Stimulated activated CD4-positive, alpha-beta T cell treated with anti-CD3 and anti-CD28 coated beads, TNF-alpha, amount 100 ng/mL, for 24 hours (primary cell): ENCODE measurements around the gene PGRMC2.

Experiments used
- DNase-seq, 3 experiments: peaks; one replicate each; pipeline ENCODE4 v3.0.0-alpha.2; 2020; ENCODE audit warnings: low read depth in 3 of 3

PGRMC2 gene

GRCh38 chr4:128287141-128287870 lies at the start of gene PGRMC2:
TSS of gene PGRMC2 (minus strand) at chr4:128287813. CDS start at chr4:128287790, 23 bp downstream.
- peak in 2 of 3 experiments; percentile 3 to 12 for DNase-seq

GRCh38 chr4:128335541-128335940 lies 47.9 kb upstream of the PGRMC2 start:
- DNase-seq = no peak

- no peak for DNase-seq
Observed at GRCh38 chr4:128334256-128334655, 46.6 kb upstream of the PGRMC2 start.

GRCh38 chr4:128333309-128334018 lies 45.9 kb upstream of the PGRMC2 start:
- DNase-seq = no peak

GRCh38 chr4:128332081-128332480 lies 44.5 kb upstream of the PGRMC2 start:
- no peak for DNase-seq

GRCh38 chr4:128329638-128330037 lies 42.0 kb upstream of the PGRMC2 start:
- no peak for DNase-seq

GRCh38 chr4:128328106-128328505 lies 40.5 kb upstream of the PGRMC2 start:
- DNase-seq = no peak

- DNase-seq = no peak
Observed at GRCh38 chr4:128323401-128323800, 35.8 kb upstream of the PGRMC2 start.

GRCh38 chr4:128322986-128323385 lies 35.4 kb upstream of the PGRMC2 start:
- DNase-seq = no peak

GRCh38 chr4:128322311-128322710 lies 34.7 kb upstream of the PGRMC2 start:
- DNase-seq = no peak

- no peak for DNase-seq
Observed at GRCh38 chr4:128320656-128321055, 33.0 kb upstream of the PGRMC2 start.

GRCh38 chr4:128315756-128316520 lies 28.3 kb upstream of the PGRMC2 start:
- DNase-seq = no peak

GRCh38 chr4:128311659-128312403 lies 24.2 kb upstream of the PGRMC2 start:
- DNase-seq = no peak

GRCh38 chr4:128310266-128310697 lies 22.7 kb upstream of the PGRMC2 start:
- DNase-seq = no peak

- no peak for DNase-seq
Observed at GRCh38 chr4:128309585-128309984, 22.0 kb upstream of the PGRMC2 start.

GRCh38 chr4:128308986-128309385 lies 21.4 kb upstream of the PGRMC2 start:
- no peak for DNase-seq

GRCh38 chr4:128307123-128307571 lies 19.5 kb upstream of the PGRMC2 start:
- no peak for DNase-seq

GRCh38 chr4:128305942-128306341 lies 18.3 kb upstream of the PGRMC2 start:
- no peak for DNase-seq

GRCh38 chr4:128303986-128304385 lies 16.4 kb upstream of the PGRMC2 start:
- no peak for DNase-seq

GRCh38 chr4:128303405-128303785 lies 15.8 kb upstream of the PGRMC2 start:
- DNase-seq = no peak

GRCh38 chr4:128301979-128302378 lies 14.4 kb upstream of the PGRMC2 start:
- no peak for DNase-seq

GRCh38 chr4:128299848-128300247 lies 12.2 kb upstream of the PGRMC2 start:
- no peak for DNase-seq
